ENCODE measurements around the gene COTL1. TPM values are rescaled to one million over a fixed set of nuclear protein-coding genes. Genes with fewer than 3 reads are reported as not detected.

The COTL1 gene
- total and polyA plus RNA-seq, 9 of the 15 experiments (the other 6 are each of a cell fraction or from before 2014, with no cell fraction given), result 27.7 to 185 (median 72.5) TPM

DNA sequence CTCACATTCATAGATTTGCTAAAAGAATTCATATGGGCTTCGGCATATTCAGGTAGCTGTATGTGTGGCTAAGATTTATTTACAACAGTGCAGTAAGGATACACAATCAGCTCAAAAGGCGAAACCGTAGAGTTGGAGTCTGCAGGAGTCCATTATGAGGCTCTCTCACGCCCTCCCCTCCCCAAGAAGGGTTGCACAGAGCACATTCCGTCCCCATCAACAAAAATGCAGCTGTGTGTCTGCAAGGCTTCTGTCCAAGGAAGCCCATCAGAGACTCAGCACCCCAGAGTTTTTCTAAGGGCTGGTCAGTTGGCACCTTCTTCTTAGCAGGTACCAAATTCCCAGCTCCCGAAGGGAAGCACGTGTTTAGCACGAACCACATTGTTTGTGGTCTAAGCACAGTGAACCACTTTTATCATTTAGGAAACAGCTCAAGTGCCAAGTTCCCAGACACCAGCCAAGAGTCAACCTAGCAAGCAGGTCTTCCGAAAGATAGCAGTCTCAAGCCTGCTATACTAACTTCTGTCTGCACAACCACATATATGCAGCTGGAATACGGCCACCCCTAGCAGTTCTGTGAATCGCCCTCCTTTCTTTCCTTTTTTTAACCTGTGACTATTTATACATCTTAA lies 84.9 kb downstream of the COTL1 start:
- ChIA-PET POLR2A (interaction anchor here (0.9 to 1.9 kb wide), 5 partner anchors 9 to 45 kb away, joined by 3 to 8 read pairs (median 3); no protein-coding TSS in a partner anchor), CTCF (ENCODE audit: low intra/inter-chr PET ratio) (no interaction called here)
- no peaks in the 10 kb centered on the region for H3K36me3 ChIP-seq (ENCODE audit: control insufficient read depth, insufficient read depth, low read length)
- H3K79me2 ChIP-seq (ENCODE audit: control insufficient read depth, insufficient read depth, low read length), result no peaks in the 10 kb centered on the region
- H3K27me3 ChIP-seq (ENCODE audit: control insufficient read depth in 2 of 2, insufficient read depth in 2 of 2, low read length in 2 of 2), result peaks cover 0 to 3% of the 10 kb centered on the region in 2 experiments; a peak in 2 of 5 replicates
- intact Hi-C loops (cut with micrococcal nuclease) (no loop called here), in situ Hi-C loops (cut with MboI) (no loop called here)
- no peak overlapping the region for H3K9ac ChIP-seq (ENCODE audit: insufficient read depth in 1 of 2, low read depth in 2 of 2, low read length in 2 of 2)
- ATAC-seq (no peak), FAIRE-seq (peak; percentile 46), DNase-seq (ENCODE audit: extremely low read depth in 1 of 4, low spot score in 3 of 4) (peak in 3 of 4 experiments; percentile 47 to 49 (median 47))
- H3K4me1 ChIP-seq (replicated peaks in 1 of 2; ENCODE audit: control insufficient read depth in 2 of 2, insufficient read depth in 2 of 2, low read length in 2 of 2), result peaks cover 24 to 45% of the 10 kb centered on the region in 2 experiments
- no peaks in the 10 kb centered on the region for H3K9me3 ChIP-seq (replicated peaks; ENCODE audit: control insufficient read depth, insufficient read depth, low read depth, low read length)
- H2AFZ ChIP-seq (ENCODE audit: low read depth, low read length), result peak overlapping the region; percentile 62
- no peak overlapping the region for H3K27ac ChIP-seq (ENCODE audit: extremely low read depth, low read depth, low read length)
- no peak overlapping the region for H3K4me3 ChIP-seq
- no peaks in the 10 kb centered on the region for H3K9me1 ChIP-seq (ENCODE audit: control insufficient read depth, insufficient read depth, low read length)
- H4K20me1 ChIP-seq (replicated peaks; ENCODE audit: control insufficient read depth, insufficient read depth, low read length), result no peaks in the 10 kb centered on the region
- WGBS (ENCODE audit: insufficient coverage, low coverage, missing lambda C conversion rate), result 35% methylated on average over 11 of the region's 11 CpGs
- no TSS peak for BruUV-seq (replicated peaks)
- no peak overlapping the region for H3K4me2 ChIP-seq (ENCODE audit: insufficient read depth, low read length)
- no peak for TF ChIP-seq SREBF1 (IDR thresholded peaks at IDR 0.05; ENCODE audit: borderline replicate concordance, low read depth, low read length)
- peak; percentile 31; the same call in 1 of the 2 replicates for TF ChIP-seq NCOR1 (IDR thresholded peaks at IDR 0.05)
- TF ChIP-seq FOXK2 (conservative IDR thresholded peaks at IDR 0.05 in 1 of 2, IDR thresholded peaks at IDR 0.05 in 1 of 2; ENCODE audit: low read depth in 2 of 2), result peak in 1 of 2 experiments; percentile 72; a peak in 2 of 4 replicates
- TF ChIP-seq TEAD4 (IDR thresholded peaks at IDR 0.05; ENCODE audit: low read length), result peak; percentile 34; the same call in 1 of the 2 replicates
- TF ChIP-seq TEAD4 (CRISPR knock-in tag; IDR thresholded peaks at IDR 0.05; ENCODE audit: borderline replicate concordance), result no peak
- TF ChIP-seq MNT (conservative IDR thresholded peaks at IDR 0.05), result 0 out of 4 replicates have a peak, but pooled peaks of 1 of the 2 experiments have one; percentile 35
- TF ChIP-seq ZNF197 (CRISPR knock-in tag; IDR thresholded peaks at IDR 0.05; ENCODE audit: low read depth), result no peak
- TF ChIP-seq, protein P1, sequence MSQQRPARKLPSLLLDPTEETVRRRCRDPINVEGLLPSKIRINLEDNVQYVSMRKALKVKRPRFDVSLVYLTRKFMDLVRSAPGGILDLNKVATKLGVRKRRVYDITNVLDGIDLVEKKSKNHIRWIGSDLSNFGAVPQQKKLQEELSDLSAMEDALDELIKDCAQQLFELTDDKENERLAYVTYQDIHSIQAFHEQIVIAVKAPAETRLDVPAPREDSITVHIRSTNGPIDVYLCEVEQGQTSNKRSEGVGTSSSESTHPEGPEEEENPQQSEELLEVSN (IDR thresholded peaks at IDR 0.05; ENCODE audit: borderline replicate concordance in 1 of 2, extremely low read depth in 1 of 2, insufficient read depth in 1 of 2, insufficient read length in 1 of 2, low read depth in 1 of 2, low read length in 1 of 2, poor library complexity in 1 of 2, severe bottlenecking in 1 of 2), result peak in 1 of 2 experiments; percentile 34
- TF ChIP-seq NUFIP1 (IDR thresholded peaks at IDR 0.05; ENCODE audit: partially characterized antibody), result no peak
- TF ChIP-seq HCFC1 (IDR thresholded peaks at IDR 0.05; ENCODE audit: low read depth, low read length), result no peak
- peak; percentile 91 for TF ChIP-seq NFIC (IDR thresholded peaks at IDR 0.05)
- no peak for TF ChIP-seq ZNF75A (CRISPR knock-in tag; IDR thresholded peaks at IDR 0.05)
- peak; percentile 28; the same call in 1 of the 2 replicates for TF ChIP-seq RNF2 (IDR thresholded peaks at IDR 0.05)

Data from K562 (cell line).